ENCODE measurements around the gene PCAT7.
A peak's percentile ranks its signal among the peaks of the same experiment; 100 is the strongest.
"Not testable (repeated sequence)": the region's sequence is repeated elsewhere in the genome, so short reads cannot be mapped to it uniquely, and the experiment has no call there.

The PCAT7 gene

DNA sequence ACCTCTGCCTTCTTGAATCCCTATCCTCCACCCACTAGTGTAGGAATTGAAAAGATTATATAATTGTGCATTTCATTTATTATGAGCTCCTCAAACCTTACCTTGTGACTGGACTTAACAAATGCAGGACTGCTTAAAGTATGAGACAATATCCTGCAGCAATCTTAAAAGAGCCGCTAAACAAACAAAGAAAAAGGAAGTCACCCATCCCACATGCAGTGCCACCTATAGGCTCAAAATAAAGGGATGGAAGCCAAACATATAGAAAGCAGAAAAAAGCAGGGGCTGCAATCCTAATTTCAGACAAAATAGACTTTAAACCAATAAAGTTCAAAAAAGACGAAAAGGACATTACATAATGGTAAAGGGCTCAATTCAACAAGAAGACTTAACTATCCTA, 8.7 kb downstream of the PCAT7 start:
- ChIA-PET POLR2A (no interaction called here), CTCF (no interaction called here)
- Histone ChIP-seq H3K4me3 (ENCODE audit: low read depth, low read length) (no peak overlapping the region), H3K27ac (ENCODE audit: extremely low read depth, low read depth, low read length) (no peak overlapping the region), H3K9me3 (ENCODE audit: control insufficient read depth, insufficient read depth, low read depth, low read length) (no peaks in the 10 kb centered on the region), H3K36me3 (ENCODE audit: control insufficient read depth in 2 of 2, insufficient read depth in 1 of 2, low read length in 2 of 2) (no peaks in the 10 kb centered on the region), H3K4me1 (ENCODE audit: control insufficient read depth, insufficient read depth, low read length) (no peaks in the 10 kb centered on the region)
- TF ChIP-seq ZNF341 (tag by site-specific recombination; IDR thresholded peaks at IDR 0.05; ENCODE audit: low read depth) (no peak), ZNF48 (tag by site-specific recombination; IDR thresholded peaks at IDR 0.05) (no peak), ZNF24 (tag by site-specific recombination; IDR thresholded peaks at IDR 0.05) (no peak), ZNF114 (tag by site-specific recombination; IDR thresholded peaks at IDR 0.05) (no peak), ZNF174 (tag by site-specific recombination; IDR thresholded peaks at IDR 0.05) (no peak), ZNF560 (tag by site-specific recombination; IDR thresholded peaks at IDR 0.05; ENCODE audit: borderline replicate concordance) (no peak), ZEB2 (tag by site-specific recombination; IDR thresholded peaks at IDR 0.05) (no peak), ZNF664 (tag by site-specific recombination; IDR thresholded peaks at IDR 0.05) (no peak), ZBTB20 (tag by site-specific recombination; IDR thresholded peaks at IDR 0.05) (no peak), SETDB1 (IDR thresholded peaks at IDR 0.05; ENCODE audit: insufficient read length, low read length) (no peak), EGR2 (tag by site-specific recombination; IDR thresholded peaks at IDR 0.05; ENCODE audit: low read depth) (no peak), GLIS2 (tag by site-specific recombination; IDR thresholded peaks at IDR 0.05) (no peak), ZNF302 (tag by site-specific recombination; IDR thresholded peaks at IDR 0.05; ENCODE audit: low read depth) (no peak), SCRT2 (tag by site-specific recombination; IDR thresholded peaks at IDR 0.05) (no peak), GLI2 (tag by site-specific recombination; IDR thresholded peaks at IDR 0.05; ENCODE audit: borderline replicate concordance, low read depth) (no peak), OSR2 (tag by site-specific recombination; IDR thresholded peaks at IDR 0.05) (no peak), ZNF292 (tag by site-specific recombination; IDR thresholded peaks at IDR 0.05; ENCODE audit: borderline replicate concordance, low read depth) (no peak)

DNA sequence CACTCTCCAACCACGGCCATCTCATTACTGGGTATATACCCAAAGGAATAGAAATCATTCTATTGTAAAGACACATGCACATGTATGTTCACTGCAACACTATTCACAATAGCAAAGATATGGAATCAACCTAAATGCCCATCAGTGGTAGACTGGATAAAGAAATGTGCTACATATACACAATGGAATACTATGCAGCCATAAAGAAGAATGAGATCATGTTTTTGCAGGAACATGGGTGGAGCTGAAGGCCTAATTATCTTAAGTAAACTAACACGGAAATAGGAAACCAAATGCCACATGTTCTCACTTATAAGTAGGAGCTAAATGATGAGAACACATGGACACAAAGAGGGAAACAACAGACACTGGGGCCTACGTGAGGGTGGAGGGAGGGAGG, 9.4 kb downstream of the PCAT7 start:
- H3K4me1 ChIP-seq (ENCODE audit: control insufficient read depth, insufficient read depth, low read length); H3K4me3 ChIP-seq (ENCODE audit: low read depth, low read length); CTCF ChIA-PET; H3K36me3 ChIP-seq (ENCODE audit: control insufficient read depth in 2 of 2, insufficient read depth in 1 of 2, low read length in 2 of 2); POLR2A ChIA-PET; H3K9me3 ChIP-seq (ENCODE audit: control insufficient read depth, insufficient read depth, low read depth, low read length); H3K27ac ChIP-seq (ENCODE audit: extremely low read depth, low read depth, low read length): not testable (repeated sequence)
- TF ChIP-seq ZNF146 (tag by site-specific recombination; IDR thresholded peaks at IDR 0.05), result peak; percentile 63

DNA sequence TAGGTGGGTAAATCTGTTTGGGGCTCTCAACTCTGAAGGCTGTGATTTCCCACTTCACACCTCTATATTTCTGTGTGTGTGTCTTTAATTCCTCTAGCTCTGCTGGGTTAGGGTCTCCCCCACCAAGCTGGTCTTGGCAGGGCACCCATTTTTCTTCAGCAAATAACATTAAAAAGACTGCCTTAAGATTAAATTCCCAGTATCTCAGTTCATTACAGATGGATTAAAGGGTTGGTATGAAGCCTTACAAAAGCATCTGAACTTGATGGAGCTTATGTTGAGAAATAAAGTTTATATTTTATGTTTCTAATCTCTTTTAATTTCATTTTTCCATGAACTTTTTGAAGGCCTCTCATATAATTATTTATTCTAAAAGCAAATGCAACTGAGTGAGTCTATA, 11.7 kb downstream of the PCAT7 start:
- Histone ChIP-seq H3K4me1 (ENCODE audit: control insufficient read depth, insufficient read depth, low read length) (no peaks in the 10 kb centered on the region), H3K9me3 (ENCODE audit: control insufficient read depth, insufficient read depth, low read depth, low read length) (no peaks in the 10 kb centered on the region), H3K27ac (ENCODE audit: extremely low read depth, low read depth, low read length) (no peak overlapping the region), H3K36me3 (ENCODE audit: control insufficient read depth in 2 of 2, insufficient read depth in 1 of 2, low read length in 2 of 2) (no peaks in the 10 kb centered on the region), H3K4me3 (ENCODE audit: low read depth, low read length) (no peak overlapping the region)
- CTCF ChIA-PET, result no interaction called here
- POLR2A ChIA-PET, result no interaction called here
- TF ChIP-seq ZNF37A (tag by site-specific recombination; IDR thresholded peaks at IDR 0.05), result no peak
- no peak for TF ChIP-seq REPIN1 (tag by site-specific recombination; IDR thresholded peaks at IDR 0.05; ENCODE audit: low read depth)
- TF ChIP-seq ZNF311 (tag by site-specific recombination; IDR thresholded peaks at IDR 0.05; ENCODE audit: borderline replicate concordance), result no peak
- TF ChIP-seq OVOL3 (tag by site-specific recombination; IDR thresholded peaks at IDR 0.05), result no peak
- TF ChIP-seq, protein P1, sequence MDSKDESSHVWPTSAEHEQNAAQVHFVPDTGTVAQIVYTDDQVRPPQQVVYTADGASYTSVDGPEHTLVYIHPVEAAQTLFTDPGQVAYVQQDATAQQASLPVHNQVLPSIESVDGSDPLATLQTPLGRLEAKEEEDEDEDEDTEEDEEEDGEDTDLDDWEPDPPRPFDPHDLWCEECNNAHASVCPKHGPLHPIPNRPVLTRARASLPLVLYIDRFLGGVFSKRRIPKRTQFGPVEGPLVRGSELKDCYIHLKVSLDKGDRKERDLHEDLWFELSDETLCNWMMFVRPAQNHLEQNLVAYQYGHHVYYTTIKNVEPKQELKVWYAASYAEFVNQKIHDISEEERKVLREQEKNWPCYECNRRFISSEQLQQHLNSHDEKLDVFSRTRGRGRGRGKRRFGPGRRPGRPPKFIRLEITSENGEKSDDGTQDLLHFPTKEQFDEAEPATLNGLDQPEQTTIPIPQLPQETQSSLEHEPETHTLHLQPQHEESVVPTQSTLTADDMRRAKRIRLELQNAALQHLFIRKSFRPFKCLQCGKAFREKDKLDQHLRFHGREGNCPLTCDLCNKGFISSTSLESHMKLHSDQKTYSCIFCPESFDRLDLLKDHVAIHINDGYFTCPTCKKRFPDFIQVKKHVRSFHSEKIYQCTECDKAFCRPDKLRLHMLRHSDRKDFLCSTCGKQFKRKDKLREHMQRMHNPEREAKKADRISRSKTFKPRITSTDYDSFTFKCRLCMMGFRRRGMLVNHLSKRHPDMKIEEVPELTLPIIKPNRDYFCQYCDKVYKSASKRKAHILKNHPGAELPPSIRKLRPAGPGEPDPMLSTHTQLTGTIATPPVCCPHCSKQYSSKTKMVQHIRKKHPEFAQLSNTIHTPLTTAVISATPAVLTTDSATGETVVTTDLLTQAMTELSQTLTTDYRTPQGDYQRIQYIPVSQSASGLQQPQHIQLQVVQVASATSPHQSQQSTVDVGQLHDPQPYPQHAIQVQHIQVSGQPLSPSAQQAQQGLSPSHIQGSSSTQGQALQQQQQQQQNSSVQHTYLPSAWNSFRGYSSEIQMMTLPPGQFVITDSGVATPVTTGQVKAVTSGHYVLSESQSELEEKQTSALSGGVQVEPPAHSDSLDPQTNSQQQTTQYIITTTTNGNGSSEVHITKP (tag by site-specific recombination; IDR thresholded peaks at IDR 0.05), result no peak
- TF ChIP-seq ZNF184 (tag by site-specific recombination; IDR thresholded peaks at IDR 0.05), result no peak
- TF ChIP-seq ZNF266 (tag by site-specific recombination; IDR thresholded peaks at IDR 0.05; ENCODE audit: low read depth), result no peak
- TF ChIP-seq, protein P2, sequence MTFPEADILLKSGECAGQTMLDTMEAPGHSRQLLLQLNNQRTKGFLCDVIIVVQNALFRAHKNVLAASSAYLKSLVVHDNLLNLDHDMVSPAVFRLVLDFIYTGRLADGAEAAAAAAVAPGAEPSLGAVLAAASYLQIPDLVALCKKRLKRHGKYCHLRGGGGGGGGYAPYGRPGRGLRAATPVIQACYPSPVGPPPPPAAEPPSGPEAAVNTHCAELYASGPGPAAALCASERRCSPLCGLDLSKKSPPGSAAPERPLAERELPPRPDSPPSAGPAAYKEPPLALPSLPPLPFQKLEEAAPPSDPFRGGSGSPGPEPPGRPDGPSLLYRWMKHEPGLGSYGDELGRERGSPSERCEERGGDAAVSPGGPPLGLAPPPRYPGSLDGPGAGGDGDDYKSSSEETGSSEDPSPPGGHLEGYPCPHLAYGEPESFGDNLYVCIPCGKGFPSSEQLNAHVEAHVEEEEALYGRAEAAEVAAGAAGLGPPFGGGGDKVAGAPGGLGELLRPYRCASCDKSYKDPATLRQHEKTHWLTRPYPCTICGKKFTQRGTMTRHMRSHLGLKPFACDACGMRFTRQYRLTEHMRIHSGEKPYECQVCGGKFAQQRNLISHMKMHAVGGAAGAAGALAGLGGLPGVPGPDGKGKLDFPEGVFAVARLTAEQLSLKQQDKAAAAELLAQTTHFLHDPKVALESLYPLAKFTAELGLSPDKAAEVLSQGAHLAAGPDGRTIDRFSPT (tag by site-specific recombination; IDR thresholded peaks at IDR 0.05), result no peak
- TF ChIP-seq, protein P3, sequence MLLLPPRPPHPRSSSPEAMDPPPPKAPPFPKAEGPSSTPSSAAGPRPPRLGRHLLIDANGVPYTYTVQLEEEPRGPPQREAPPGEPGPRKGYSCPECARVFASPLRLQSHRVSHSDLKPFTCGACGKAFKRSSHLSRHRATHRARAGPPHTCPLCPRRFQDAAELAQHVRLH (tag by site-specific recombination; IDR thresholded peaks at IDR 0.05), result no peak
- TF ChIP-seq KLF1 (tag by site-specific recombination; IDR thresholded peaks at IDR 0.05), result no peak
- no peak for TF ChIP-seq ZNF16 (tag by site-specific recombination; IDR thresholded peaks at IDR 0.05; ENCODE audit: low read depth)
- TF ChIP-seq ZNF561 (tag by site-specific recombination; IDR thresholded peaks at IDR 0.05; ENCODE audit: borderline replicate concordance), result no peak

Measured in HEK293 (cell line).